Measurements from ENCODE around the gene PARP8. TPM values are rescaled to one million over a fixed set of nuclear protein-coding genes. Genes with fewer than 3 reads are reported as not detected.
A peak's percentile ranks its signal among the peaks of the same experiment; 100 is the strongest.
"Not testable (repeated sequence)": the region's sequence is repeated elsewhere in the genome, so short reads cannot be mapped to it uniquely, and the experiment has no call there.

Gene PARP8
- total and polyA plus RNA-seq, 9 donors, result 4.4 to 21.4 (median 18.4) TPM

DNA sequence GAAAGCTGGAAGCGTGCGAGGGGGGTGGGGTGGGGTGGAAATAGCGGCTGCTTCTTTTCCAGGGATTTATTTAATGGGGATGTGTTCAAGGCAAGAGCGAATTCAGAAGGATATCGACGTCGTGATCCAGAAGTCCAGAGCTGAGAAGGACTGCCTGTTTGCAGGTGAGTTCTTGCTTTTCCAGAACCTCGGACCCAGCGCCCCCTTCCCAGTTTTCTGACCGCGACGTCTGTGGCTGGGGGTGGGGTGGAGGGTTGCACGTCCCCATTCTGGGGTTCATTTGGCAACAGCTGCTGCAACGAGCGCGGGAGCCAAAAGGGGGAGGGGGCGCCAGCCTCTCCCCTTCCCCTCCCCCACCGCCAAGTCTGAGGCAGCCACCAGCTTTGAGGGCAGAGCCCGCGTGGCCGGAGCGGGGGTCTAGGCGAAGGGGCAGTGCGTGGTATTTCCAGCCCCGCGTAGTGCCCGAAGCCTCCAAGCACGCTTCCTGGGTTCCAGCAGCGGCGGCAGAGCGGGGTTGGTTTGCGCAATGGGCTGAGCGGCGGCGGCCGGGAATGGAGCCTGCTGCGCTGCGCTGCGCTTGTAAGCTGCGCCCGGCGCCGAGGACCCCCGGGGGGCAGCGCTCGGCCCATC, 701 bp downstream of the PARP8 start:
- Histone ChIP-seq H3K36me3 (no peaks in the 10 kb centered on the region), H3K4me1 (ENCODE audit: insufficient read depth) (no peaks in the 10 kb centered on the region), H3K4me3 (peak overlapping the region; percentile 77), H3K27ac (peak overlapping the region; percentile 75 to 84), H3K9me3 (no peaks in the 10 kb centered on the region), H3K27me3 (no peaks in the 10 kb centered on the region)
- 1% methylated on average over 36 to 46 of the region's 46 CpGs for WGBS, 3 donors
- TF ChIP-seq, protein P1, sequence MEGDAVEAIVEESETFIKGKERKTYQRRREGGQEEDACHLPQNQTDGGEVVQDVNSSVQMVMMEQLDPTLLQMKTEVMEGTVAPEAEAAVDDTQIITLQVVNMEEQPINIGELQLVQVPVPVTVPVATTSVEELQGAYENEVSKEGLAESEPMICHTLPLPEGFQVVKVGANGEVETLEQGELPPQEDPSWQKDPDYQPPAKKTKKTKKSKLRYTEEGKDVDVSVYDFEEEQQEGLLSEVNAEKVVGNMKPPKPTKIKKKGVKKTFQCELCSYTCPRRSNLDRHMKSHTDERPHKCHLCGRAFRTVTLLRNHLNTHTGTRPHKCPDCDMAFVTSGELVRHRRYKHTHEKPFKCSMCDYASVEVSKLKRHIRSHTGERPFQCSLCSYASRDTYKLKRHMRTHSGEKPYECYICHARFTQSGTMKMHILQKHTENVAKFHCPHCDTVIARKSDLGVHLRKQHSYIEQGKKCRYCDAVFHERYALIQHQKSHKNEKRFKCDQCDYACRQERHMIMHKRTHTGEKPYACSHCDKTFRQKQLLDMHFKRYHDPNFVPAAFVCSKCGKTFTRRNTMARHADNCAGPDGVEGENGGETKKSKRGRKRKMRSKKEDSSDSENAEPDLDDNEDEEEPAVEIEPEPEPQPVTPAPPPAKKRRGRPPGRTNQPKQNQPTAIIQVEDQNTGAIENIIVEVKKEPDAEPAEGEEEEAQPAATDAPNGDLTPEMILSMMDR (IDR thresholded peaks at IDR 0.05), result no peak
- TF ChIP-seq POLR2A (IDR thresholded peaks at IDR 0.05) (no peak), EP300 (IDR thresholded peaks at IDR 0.05) (no peak)
- intact Hi-C loops (cut with DNase I), result no loop called here
- DNase-seq, result peak; percentile 47 to 74 (median 68)

DNA sequence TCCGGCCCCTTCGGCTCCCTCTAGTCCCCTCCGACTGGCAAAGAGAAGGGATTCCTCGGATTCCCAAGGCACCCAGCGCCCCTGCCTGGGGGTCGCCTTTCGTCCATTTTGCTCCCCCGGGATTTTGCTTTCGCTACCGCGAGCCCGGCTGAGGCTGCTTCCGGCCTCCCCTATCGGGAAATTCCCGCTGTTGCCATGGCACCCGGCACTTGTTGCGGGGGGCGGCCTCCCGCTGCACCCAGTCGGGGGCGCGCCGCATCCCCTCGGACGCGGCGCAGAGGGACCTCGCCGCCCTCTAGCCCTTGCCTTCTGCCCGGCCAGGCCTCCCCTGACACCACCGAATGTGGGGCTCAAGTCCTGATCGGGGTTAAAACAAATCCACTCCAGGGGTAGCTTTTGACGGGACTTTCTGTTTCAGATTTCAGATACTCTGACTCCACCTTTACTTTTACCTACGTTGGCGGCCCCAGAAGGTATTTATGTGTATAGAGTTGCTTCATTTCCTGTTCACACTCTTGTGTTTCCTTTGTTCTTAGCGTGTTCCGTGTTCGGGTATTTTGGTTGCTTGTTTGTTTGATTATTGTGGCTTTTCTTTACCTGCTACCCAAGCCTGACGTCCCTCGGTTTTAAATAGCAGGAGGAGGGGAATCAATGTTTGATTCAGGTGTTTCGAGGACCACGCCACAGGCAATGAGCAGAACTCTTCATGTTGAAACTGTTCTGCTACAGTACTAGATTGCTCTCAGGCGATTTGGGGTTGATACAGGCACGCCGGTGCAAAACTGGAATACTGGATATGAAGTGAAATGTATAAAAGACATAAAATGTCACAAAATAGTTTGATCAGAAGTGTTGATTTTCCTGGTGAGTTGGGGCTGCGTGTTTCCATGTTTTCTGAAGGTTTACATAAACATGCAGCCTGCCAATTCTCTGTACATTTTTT, 1.5 kb downstream of the PARP8 start:
- intact Hi-C loops (cut with DNase I), result no loop called here
- TF ChIP-seq, protein P1 (IDR thresholded peaks at IDR 0.05), result no peak
- TF ChIP-seq EP300 (IDR thresholded peaks at IDR 0.05), result no peak
- no peak for TF ChIP-seq POLR2A (IDR thresholded peaks at IDR 0.05)
- Histone ChIP-seq H3K27me3 (no peaks in the 10 kb centered on the region), H3K9me3 (no peaks in the 10 kb centered on the region), H3K27ac (peak overlapping the region; percentile 75 to 84), H3K4me3 (peak overlapping the region; percentile 77), H3K36me3 (no peaks in the 10 kb centered on the region), H3K4me1 (ENCODE audit: insufficient read depth) (no peaks in the 10 kb centered on the region)
- DNase-seq, result peak; percentile 73 to 82 (median 76)
- WGBS, 3 donors, result 1% methylated on average over 45 to 46 of the region's 46 CpGs

GRCh38 chr5:50668636-50669035, 2.2 kb downstream of the PARP8 start:
- H3K27ac ChIP-seq; intact Hi-C loops (cut with DNase I): not testable (repeated sequence)
- WGBS, 3 donors, result 25 to 42% (median 38%) methylated on average over 1 of the region's 1 CpG

GRCh38 chr5:50672663-50673062, 6.2 kb downstream of the PARP8 start:
- intact Hi-C loops (cut with DNase I), result no loop called here
- Histone ChIP-seq H3K4me3 (no peak overlapping the region), H3K36me3 (no peaks in the 10 kb centered on the region), H3K27me3 (no peaks in the 10 kb centered on the region), H3K9me3 (no peaks in the 10 kb centered on the region), H3K4me1 (ENCODE audit: insufficient read depth) (no peaks in the 10 kb centered on the region), H3K27ac (no peak overlapping the region)
- TF ChIP-seq, protein P1 (IDR thresholded peaks at IDR 0.05), result no peak
- TF ChIP-seq EP300 (IDR thresholded peaks at IDR 0.05) (no peak), POLR2A (IDR thresholded peaks at IDR 0.05) (no peak)
- DNase-seq, result no peak
- 79 to 83% (median 79%) methylated on average over 2 of the region's 2 CpGs for WGBS, 3 donors

More at GRCh38 chr5:50668636-50669035, 2.2 kb downstream of the PARP8 start:
- DNase-seq; H3K4me1 ChIP-seq (ENCODE audit: insufficient read depth); H3K27me3 ChIP-seq; H3K9me3 ChIP-seq; H3K36me3 ChIP-seq: not testable (repeated sequence)
- peak overlapping the region; percentile 77 for H3K4me3 ChIP-seq

DNA sequence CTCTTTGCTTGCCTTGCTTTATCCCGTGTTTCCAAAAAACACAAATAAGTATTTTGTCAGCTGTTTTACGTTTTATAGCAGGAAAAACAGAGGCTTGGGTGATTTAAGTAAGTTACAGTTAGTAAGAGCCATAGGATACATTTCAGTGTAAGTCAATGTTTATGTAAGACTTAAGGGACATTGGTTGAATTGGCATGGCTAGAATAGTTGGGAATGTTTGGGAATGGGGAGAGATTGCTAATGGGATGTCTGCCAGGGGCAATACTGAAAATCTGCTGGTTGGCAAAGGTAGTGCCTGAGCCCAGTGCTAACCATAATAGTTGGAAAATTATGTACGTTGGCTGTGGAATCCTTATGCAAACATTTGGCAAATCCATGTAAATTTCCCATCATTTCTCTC, 7.0 kb downstream of the PARP8 start:
- H3K9me3 ChIP-seq; intact Hi-C loops (cut with DNase I); H3K4me3 ChIP-seq; DNase-seq; H3K27me3 ChIP-seq; H3K4me1 ChIP-seq (ENCODE audit: insufficient read depth); H3K27ac ChIP-seq; H3K36me3 ChIP-seq: not testable (repeated sequence)
- WGBS, 3 donors, result 34 to 71% (median 42%) methylated on average over 3 of the region's 3 CpGs

Data from ovary (tissue), 9 donors.